ENCODE results near the gene ASB2. TPM values are rescaled to one million over a fixed set of nuclear protein-coding genes. Genes with fewer than 3 reads are reported as not detected.
A peak's percentile ranks its signal among the peaks of the same experiment; 100 is the strongest.

The ASB2 gene
- polyA plus RNA-seq, 3 donors: 0.25 to 2.5 (median 1.4) TPM

DNA sequence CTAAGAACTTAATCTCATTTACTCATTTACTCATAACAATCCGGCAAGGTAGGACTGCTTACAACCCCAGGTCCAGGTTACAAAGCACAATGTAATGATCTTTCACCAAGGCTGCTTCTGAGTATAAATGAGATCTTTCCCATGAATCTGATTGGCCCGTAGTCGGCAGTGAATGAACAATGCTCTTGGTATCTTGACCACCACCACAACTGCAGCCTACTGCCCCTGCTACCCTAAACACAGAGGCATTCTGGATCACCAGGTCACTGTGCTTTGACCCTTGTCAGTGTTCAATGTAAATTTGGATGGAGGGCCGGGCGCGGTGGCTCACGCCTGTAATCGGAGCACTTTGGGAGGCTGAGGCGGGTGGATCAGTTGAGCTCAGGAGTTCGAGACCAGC lies 33.3 kb downstream of the ASB2 start:
- Mint-ChIP-seq H3K27ac (peak overlapping the region in 1 of 7 donors; percentile 25), H3K4me3 (no peak overlapping the region), H3K27me3 (ENCODE audit: low read depth in 3 of 3) (peaks cover 13 to 17% (median 15%) of the 10 kb centered on the region in 3 donors), H3K4me1 (peaks cover 14% of the 10 kb centered on the region), H3K9me3 (peaks cover 0 to 5% (median 0%) of the 10 kb centered on the region in 7 donors), H3K36me3 (peaks cover 11 to 48% of the 10 kb centered on the region in 2 donors)
- no peak overlapping the region for H3K9ac ChIP-seq (ENCODE audit: insufficient read depth, low read length, poor library complexity, severe bottlenecking)
- H3K27ac ChIP-seq (ENCODE audit: low read depth in 1 of 2, low read length in 2 of 2): no peak overlapping the region
- no peak overlapping the region for H2AFZ ChIP-seq (ENCODE audit: insufficient read depth, low read depth, low read length, poor library complexity, severe bottlenecking)
- DNase-seq: no peak
- TF ChIP-seq, protein P1, sequence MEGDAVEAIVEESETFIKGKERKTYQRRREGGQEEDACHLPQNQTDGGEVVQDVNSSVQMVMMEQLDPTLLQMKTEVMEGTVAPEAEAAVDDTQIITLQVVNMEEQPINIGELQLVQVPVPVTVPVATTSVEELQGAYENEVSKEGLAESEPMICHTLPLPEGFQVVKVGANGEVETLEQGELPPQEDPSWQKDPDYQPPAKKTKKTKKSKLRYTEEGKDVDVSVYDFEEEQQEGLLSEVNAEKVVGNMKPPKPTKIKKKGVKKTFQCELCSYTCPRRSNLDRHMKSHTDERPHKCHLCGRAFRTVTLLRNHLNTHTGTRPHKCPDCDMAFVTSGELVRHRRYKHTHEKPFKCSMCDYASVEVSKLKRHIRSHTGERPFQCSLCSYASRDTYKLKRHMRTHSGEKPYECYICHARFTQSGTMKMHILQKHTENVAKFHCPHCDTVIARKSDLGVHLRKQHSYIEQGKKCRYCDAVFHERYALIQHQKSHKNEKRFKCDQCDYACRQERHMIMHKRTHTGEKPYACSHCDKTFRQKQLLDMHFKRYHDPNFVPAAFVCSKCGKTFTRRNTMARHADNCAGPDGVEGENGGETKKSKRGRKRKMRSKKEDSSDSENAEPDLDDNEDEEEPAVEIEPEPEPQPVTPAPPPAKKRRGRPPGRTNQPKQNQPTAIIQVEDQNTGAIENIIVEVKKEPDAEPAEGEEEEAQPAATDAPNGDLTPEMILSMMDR (IDR thresholded peaks at IDR 0.05): no peak
- WGBS (ENCODE audit: insufficient coverage): 100% methylated on average over 3 of the region's 10 CpGs
- no peak overlapping the region for H3K4me2 ChIP-seq (replicated peaks; ENCODE audit: extremely low read depth, low read length, poor library complexity, severe bottlenecking)
- intact Hi-C loops (cut with micrococcal nuclease): no loop called here
- H3K4me3 ChIP-seq (replicated peaks in 1 of 3; ENCODE audit: low read depth in 2 of 3, low read length in 3 of 3): no peak overlapping the region
- no peaks in the 10 kb centered on the region for H3K9me3 ChIP-seq (replicated peaks in 1 of 2; ENCODE audit: control insufficient read depth in 1 of 2, insufficient read depth in 1 of 2, low read length in 2 of 2)
- H3K36me3 ChIP-seq (replicated peaks in 1 of 2; ENCODE audit: control insufficient read depth in 1 of 2, insufficient read depth in 2 of 2, low read length in 2 of 2): no peaks in the 10 kb centered on the region
- H3K4me1 ChIP-seq (ENCODE audit: control insufficient read depth in 1 of 2, insufficient read depth in 2 of 2, low read length in 2 of 2): peaks cover 12 to 17% of the 10 kb centered on the region in 2 donors
- no peaks in the 10 kb centered on the region for H3K79me2 ChIP-seq (ENCODE audit: insufficient read depth, low read length)
- no peaks in the 10 kb centered on the region for H4K20me1 ChIP-seq (ENCODE audit: insufficient read depth, low read length)
- H3K27me3 ChIP-seq (ENCODE audit: control insufficient read depth in 2 of 2, insufficient read depth in 2 of 2, low read length in 2 of 2): peaks cover 0 to 8% of the 10 kb centered on the region in 2 donors

- Histone ChIP-seq H3K4me3 (replicated peaks in 1 of 3; ENCODE audit: low read depth in 2 of 3, low read length in 3 of 3) (no peak overlapping the region), H3K4me2 (replicated peaks; ENCODE audit: extremely low read depth, low read length, poor library complexity, severe bottlenecking) (no peak overlapping the region), H2AFZ (ENCODE audit: insufficient read depth, low read depth, low read length, poor library complexity, severe bottlenecking) (no peak overlapping the region), H3K27me3 (ENCODE audit: control insufficient read depth in 2 of 2, insufficient read depth in 2 of 2, low read length in 2 of 2) (peaks cover 0 to 8% of the 10 kb centered on the region in 2 donors), H3K9me3 (replicated peaks in 1 of 2; ENCODE audit: control insufficient read depth in 1 of 2, insufficient read depth in 1 of 2, low read length in 2 of 2) (no peaks in the 10 kb centered on the region), H4K20me1 (ENCODE audit: insufficient read depth, low read length) (no peaks in the 10 kb centered on the region), H3K27ac (ENCODE audit: low read depth in 1 of 2, low read length in 2 of 2) (no peak overlapping the region), H3K4me1 (ENCODE audit: control insufficient read depth in 1 of 2, insufficient read depth in 2 of 2, low read length in 2 of 2) (peaks cover 12 to 17% of the 10 kb centered on the region in 2 donors), H3K36me3 (replicated peaks in 1 of 2; ENCODE audit: control insufficient read depth in 1 of 2, insufficient read depth in 2 of 2, low read length in 2 of 2) (no peaks in the 10 kb centered on the region), H3K9ac (ENCODE audit: insufficient read depth, low read length, poor library complexity, severe bottlenecking) (no peak overlapping the region), H3K79me2 (ENCODE audit: insufficient read depth, low read length) (no peaks in the 10 kb centered on the region)
- H3K4me3 Mint-ChIP-seq: no peak overlapping the region
- H3K27ac Mint-ChIP-seq: peak overlapping the region in 1 of 7 donors; percentile 60
- H3K4me1 Mint-ChIP-seq: peaks cover 14% of the 10 kb centered on the region
- peaks cover 10 to 51% of the 10 kb centered on the region in 2 donors for H3K36me3 Mint-ChIP-seq
- DNase-seq: no peak
- 87% methylated on average over 8 of the region's 16 CpGs for WGBS (ENCODE audit: insufficient coverage)
- TF ChIP-seq, protein P1 (IDR thresholded peaks at IDR 0.05): no peak
- intact Hi-C loops (cut with micrococcal nuclease): loop anchor here in 1 of 2 donors (2.0 kb wide), 1 partner anchor 29 kb away; no protein-coding TSS in a partner anchor
- peaks cover 13 to 19% (median 15%) of the 10 kb centered on the region in 3 donors for H3K27me3 Mint-ChIP-seq (ENCODE audit: low read depth in 3 of 3)
- peaks cover 0 to 5% (median 0%) of the 10 kb centered on the region in 7 donors for H3K9me3 Mint-ChIP-seq
Observed at GRCh38 chr14:93941293-93941910, 35.0 kb downstream of the ASB2 start.
